Measurements from ENCODE around the gene SET.
A peak's percentile ranks its signal among the peaks of the same experiment; 100 is the strongest.
"Not testable (repeated sequence)": the region's sequence is repeated elsewhere in the genome, so short reads cannot be mapped to it uniquely, and the experiment has no call there.

SET gene

GRCh38 chr9:128688501-128689292 lies at the start of gene SET:
TSS of gene SET (plus strand) at chr9:128689222. CDS start at chr9:128689583, 361 bp downstream.
- DNase-seq (ENCODE audit: low spot score), result peak; percentile 100

- no peak for DNase-seq (ENCODE audit: low spot score)
Measured at GRCh38 chr9:128640603-128641002, 48.4 kb upstream of the SET start.

GRCh38 chr9:128642675-128643245 lies 46.3 kb upstream of the SET start:
- no peak for DNase-seq (ENCODE audit: low spot score)

- peak; percentile 16 for DNase-seq (ENCODE audit: low spot score)
Measured at GRCh38 chr9:128643519-128644300, 45.3 kb upstream of the SET start.

- peak; percentile 63 for DNase-seq (ENCODE audit: low spot score)
Measured at GRCh38 chr9:128648206-128648605, 40.8 kb upstream of the SET start.

GRCh38 chr9:128651798-128652197 lies 37.2 kb upstream of the SET start:
- no peak for DNase-seq (ENCODE audit: low spot score)

GRCh38 chr9:128653908-128654307 lies 35.1 kb upstream of the SET start:
- DNase-seq (ENCODE audit: low spot score), result no peak

GRCh38 chr9:128654481-128654880 lies 34.5 kb upstream of the SET start:
- no peak for DNase-seq (ENCODE audit: low spot score)

GRCh38 chr9:128656416-128657343 lies 32.3 kb upstream of the SET start, which contains the start of gene DYNC2I2:
TSS of gene DYNC2I2 (minus strand) at chr9:128656847. CDS start at chr9:128656726, 121 bp downstream.
- DNase-seq (ENCODE audit: low spot score), result peak; percentile 98

- DNase-seq (ENCODE audit: low spot score), result no peak
Measured at GRCh38 chr9:128657344-128657704, 31.7 kb upstream of the SET start.

- DNase-seq (ENCODE audit: low spot score), result no peak
Measured at GRCh38 chr9:128657796-128658195, 31.2 kb upstream of the SET start.

- DNase-seq (ENCODE audit: low spot score), result not testable (repeated sequence)
Measured at GRCh38 chr9:128666481-128666941, 22.5 kb upstream of the SET start.

- no peak for DNase-seq (ENCODE audit: low spot score)
Measured at GRCh38 chr9:128669786-128670185, 19.2 kb upstream of the SET start.

GRCh38 chr9:128675382-128675781 lies 13.6 kb upstream of the SET start:
- DNase-seq (ENCODE audit: low spot score), result no peak

GRCh38 chr9:128677794-128678193 lies 11.2 kb upstream of the SET start:
- DNase-seq (ENCODE audit: low spot score), result no peak

GRCh38 chr9:128683340-128684064 lies 5.5 kb upstream of the SET start:
- DNase-seq (ENCODE audit: low spot score), result peak; percentile 56

- no peak for DNase-seq (ENCODE audit: low spot score)
Measured at GRCh38 chr9:128684065-128684324, 5.0 kb upstream of the SET start.

GRCh38 chr9:128684325-128685199 lies 4.5 kb upstream of the SET start:
- DNase-seq (ENCODE audit: low spot score), result peak; percentile 90

- no peak for DNase-seq (ENCODE audit: low spot score)
Measured at GRCh38 chr9:128685636-128686489, 3.2 kb upstream of the SET start.
